GM21367 (cell line): ENCODE results near the gene PRKAR1B.
"Not testable (repeated sequence)": the region's sequence is repeated elsewhere in the genome, so short reads cannot be mapped to it uniquely, and the experiment has no call there.

Source experiments
- ATAC-seq: cut with Tn5 transposase; IDR thresholded peaks from one replicate; pipeline ENCODE4 v1.9.1; 2021; ENCODE audit not compliant: unreplicated experiment

PRKAR1B gene

DNA sequence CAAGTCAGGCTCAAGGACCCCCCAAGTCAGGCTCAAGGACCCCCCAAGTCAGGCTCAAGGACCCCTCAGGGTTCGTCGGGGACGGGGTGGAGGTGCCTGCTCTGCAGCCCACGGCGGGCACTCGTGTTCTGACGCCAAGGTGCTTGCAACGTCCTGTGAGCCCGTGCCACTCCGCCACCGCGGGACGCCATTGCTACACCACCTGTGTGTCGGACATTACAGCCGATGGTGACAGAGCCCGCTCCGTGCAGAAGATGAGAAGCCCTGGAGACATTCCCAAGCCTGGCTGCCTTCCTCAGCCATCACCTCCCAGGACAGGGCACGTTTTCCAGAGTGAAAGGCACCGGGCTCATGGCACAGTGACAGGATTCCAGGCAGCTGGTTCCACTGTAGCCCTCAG lies 98.3 kb downstream of the PRKAR1B start:
- ATAC-seq: no peak

- ATAC-seq: no peak
These were observed 98.7 kb downstream of the PRKAR1B start for GRCh38 chr7:628402-628763.

DNA sequence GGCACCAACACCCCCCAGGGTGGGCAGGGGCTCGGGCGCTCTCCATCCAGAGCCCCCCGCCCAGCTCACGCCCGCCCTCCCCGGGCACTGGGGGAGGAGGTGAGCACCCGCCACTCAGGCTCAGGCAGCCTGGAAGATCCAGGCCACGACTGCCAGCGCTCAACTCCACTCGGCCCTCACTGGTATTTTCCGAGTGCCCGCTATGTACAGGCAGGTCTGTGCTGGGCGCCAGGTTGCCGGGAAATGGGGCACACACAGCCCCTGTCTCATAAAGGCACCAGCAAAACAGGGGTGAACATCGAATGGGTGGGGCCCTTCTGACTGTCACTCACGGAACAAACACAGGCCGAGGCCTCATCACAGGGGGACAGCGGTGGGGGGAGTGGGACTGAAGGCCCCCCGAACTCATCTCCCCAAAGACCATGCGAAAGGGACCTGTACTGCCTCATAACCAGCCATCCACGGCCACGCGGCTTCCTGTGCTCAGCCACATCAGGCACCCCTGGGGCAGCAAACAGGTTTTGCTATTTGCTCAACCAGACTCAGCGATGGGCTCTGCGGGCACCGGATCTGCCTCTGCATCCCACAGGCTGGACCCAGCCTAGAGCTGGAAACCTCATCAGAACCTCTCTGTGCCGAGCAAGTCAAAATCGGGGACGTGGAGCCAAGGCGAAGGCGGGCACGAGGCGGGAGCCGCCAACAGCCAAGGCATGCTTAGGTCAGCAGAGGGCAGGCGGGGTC lies 99.2 kb downstream of the PRKAR1B start:
- no peak for ATAC-seq

- ATAC-seq: no peak
These were observed 101.6 kb downstream of the PRKAR1B start for GRCh38 chr7:625376-625971.

DNA sequence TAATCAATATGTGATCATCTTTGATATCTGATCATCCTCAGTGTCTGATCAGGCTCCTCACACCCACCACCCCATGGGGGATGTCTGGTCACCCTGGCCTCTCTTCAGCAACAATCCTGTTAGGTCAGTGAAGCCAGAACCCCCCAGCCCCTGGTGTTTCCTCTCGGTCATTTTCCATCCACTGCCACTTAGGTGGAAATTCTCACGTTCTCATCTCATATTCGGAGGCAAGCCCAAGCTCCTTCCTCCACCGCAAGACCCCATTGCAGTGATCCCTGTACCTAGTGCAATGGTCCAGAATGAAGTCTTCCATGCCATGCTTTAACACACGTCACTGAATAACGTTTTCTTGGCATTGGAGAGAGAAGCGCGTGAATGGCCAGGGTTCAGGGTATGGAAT lies 103.6 kb downstream of the PRKAR1B start:
- ATAC-seq: no peak

GRCh38 chr7:621572-622285 lies 105.4 kb downstream of the PRKAR1B start:
- ATAC-seq: no peak

- ATAC-seq: no peak
These were observed 106.2 kb downstream of the PRKAR1B start for GRCh38 chr7:620885-621284.

GRCh38 chr7:620056-620455 lies 107.0 kb downstream of the PRKAR1B start:
- ATAC-seq: no peak

DNA sequence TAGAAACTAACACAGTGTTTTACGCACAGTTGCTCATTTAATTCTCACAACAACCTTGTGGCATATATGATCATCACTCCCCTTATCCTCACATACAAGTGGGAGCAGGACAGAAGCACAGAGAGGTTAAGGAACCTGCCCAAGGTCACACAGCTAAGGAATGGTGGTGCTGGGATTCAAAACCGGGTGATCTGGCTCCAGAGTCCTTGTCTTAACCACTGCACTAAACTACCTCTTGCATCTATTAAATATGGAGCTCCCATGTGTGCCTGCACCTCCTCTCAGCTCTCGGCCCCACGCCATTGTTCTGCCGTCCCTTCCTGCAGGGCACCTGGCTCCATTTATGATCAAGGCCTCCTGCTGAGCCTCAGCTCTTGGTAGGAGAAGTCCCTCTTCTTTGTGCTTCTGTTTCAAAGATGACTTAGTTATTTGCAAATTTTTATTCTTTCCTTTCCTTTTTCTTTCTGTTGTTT lies 107.7 kb downstream of the PRKAR1B start:
- no peak for ATAC-seq

DNA sequence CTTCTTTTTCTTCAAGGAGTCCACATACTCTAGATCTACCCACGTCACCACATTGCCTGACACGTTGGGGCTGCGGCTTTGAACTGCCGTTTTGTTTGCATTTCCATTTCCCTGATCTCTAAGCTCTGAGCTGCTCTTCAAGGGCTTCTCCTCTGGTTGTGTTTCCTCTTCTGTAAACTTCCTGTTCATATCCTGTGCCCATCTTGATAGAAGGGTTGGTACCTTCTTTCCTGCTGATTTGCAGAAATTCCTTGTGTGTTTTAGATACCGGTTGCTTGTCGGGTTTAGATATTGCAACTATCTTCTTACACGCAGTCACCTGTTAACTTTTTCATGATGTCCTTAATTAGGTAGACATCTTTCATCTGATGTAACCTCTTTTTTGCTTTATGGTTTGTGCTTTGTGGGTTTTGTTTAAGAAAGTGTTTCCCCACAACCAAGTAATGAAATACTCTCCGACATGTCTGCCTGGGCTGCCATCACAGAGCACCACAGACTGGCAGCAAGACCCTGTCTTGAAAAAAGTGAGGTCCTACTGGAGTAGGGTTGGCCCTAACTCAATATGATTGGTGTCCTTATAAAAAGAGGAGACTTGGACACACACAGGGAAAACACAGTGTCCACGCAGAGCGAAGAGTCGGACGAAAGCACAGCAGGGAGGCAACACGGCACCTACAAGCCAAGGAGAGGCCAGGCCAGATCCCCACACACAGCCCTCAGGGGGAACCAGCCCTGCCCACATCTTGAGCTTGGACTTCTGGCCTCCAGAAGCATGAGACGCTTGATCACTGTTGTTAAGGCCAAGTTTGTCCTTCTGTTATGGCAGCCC lies 108.3 kb downstream of the PRKAR1B start:
- no peak for ATAC-seq

DNA sequence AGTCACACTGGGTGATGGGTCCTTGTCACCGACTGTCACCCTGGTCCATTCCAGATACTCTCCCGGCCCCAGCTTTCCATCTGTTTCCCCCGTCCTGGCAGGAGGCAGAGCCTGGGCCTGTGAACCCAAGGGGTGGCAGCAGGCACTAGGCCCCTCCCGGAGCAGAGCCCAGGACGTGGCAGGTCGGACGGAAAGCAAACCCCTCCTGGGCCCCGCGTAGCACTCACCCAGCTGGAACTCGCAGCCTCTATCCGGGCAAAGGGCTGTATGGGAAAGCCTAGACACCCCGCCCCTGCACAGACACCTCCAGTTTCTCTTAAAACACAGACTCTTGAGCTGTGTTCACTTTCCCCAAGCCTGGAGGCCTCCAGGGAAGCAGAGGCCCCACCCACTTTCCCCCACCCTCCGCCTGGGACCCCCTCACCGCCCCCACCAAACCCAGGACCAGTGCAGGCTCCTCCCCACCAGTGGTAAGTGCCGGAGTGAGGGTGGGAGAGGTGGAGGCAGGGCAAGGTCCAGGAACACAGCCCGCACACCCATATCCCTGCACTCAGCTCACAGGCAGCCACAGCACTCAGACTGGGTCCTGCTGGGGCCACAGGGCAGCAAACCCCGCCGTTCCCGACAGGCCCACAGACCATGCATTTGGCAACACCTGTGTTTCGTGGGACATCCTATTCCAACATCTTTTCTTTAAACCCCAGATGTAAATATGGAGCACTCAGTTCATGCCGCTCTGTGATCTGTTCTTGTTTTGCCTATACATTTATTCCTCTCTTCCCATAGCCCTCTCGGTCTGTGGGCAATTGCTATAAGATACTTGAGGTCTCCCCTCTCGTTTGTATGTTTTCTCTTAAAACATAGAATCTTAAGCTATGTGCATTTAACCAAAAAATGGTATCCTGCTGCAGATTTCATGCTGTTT lies 109.2 kb downstream of the PRKAR1B start:
- no peak for ATAC-seq

GRCh38 chr7:613442-614140 lies 113.5 kb downstream of the PRKAR1B start:
- no peak for ATAC-seq

DNA sequence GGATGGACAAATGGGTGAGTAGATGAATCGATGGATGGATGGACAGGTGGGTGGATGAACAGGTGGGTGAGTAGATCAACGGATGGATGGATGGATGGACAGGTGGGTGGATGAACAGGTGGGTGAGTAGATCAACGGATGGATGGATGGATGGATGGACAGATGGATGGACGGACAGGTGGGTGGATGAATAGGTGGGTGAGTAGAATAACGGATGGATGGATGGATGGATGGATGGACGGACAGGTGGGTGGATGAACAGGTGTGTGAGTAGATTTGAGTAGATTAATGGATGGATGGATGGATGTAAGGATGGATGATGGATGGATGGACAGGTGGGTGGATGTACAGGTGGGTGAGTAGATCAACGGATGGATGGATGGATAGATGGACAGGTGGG lies 115.2 kb downstream of the PRKAR1B start:
- ATAC-seq: not testable (repeated sequence)

DNA sequence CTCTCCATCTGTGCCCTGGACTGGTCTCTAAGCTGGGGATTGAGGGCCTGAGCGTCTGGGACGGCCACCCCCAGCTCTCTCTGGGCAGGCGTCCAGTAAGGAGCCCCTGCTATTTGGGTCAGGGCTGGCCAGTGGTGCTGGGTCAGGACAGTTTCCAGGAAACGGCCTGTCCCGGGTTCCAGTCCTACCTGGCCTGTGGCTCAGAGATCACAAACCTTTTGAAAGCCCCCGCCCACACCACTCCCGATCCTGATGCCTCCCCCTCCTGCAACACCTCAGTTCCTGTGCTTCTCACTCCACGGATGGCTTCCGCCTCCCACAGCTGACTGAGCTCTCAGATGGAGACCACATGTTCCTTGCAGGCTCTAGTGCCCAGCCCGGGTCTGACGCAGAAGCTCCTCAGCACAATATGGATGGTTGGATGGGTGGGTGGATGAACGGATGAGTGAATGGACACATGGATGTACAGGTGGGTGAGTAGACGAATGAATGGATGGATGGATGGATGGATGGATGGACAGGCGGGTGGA lies 115.7 kb downstream of the PRKAR1B start:
- no peak for ATAC-seq

- no peak for ATAC-seq
These were observed 116.4 kb downstream of the PRKAR1B start for GRCh38 chr7:610531-611280.

DNA sequence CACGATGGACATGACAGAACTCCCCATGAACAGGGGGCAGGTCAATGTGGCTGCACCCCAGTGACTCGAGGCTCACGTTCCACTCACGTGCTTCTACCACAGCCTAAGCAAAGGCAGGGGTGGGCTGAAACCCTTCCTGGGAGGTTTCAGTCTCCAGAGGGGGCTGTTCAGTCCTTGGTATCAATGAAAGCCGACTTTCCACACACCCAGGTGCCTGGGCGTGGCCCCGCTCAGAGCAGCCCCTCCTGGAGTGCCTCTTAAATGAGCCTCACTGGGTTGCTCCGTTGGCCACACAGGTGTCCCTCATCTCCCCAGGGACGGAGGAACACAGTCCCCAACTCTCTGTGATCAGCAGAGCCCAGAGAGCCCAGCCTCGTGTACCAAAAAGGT lies 116.9 kb downstream of the PRKAR1B start:
- ATAC-seq: no peak

DNA sequence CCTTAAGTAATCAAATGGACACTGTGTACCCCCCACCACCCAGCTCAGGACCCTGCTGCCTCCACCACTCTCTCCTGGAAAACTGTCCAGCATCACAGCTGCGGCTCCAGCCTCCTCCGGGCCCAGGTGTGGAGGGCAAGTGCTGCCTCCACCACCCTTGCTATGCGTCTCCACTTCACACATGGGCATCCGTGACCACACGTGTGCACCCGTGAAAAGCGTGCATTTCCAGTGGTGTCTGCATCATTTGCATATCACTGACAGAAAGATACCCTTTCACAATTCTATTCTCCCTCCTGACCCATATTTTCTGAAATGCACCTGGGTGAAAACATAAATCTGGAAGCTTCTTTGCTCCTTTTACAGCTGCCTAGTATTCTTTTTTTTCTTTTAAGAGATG lies 117.7 kb downstream of the PRKAR1B start:
- ATAC-seq: no peak

- no peak for ATAC-seq
These were observed 118.1 kb downstream of the PRKAR1B start for GRCh38 chr7:608954-609353.

- no peak for ATAC-seq
These were observed 118.7 kb downstream of the PRKAR1B start for GRCh38 chr7:608361-608760.
